Right hindlimb (tissue), 1 donor: ENCODE measurements around the gene ANTXR2.
"Not testable (repeated sequence)": the region's sequence is repeated elsewhere in the genome, so short reads cannot be mapped to it uniquely, and the experiment has no call there.

Experiments used
- DNase-seq: peaks from one replicate; pipeline ENCODE4 v3.0.0-alpha.2; 2018

The ANTXR2 gene

DNA sequence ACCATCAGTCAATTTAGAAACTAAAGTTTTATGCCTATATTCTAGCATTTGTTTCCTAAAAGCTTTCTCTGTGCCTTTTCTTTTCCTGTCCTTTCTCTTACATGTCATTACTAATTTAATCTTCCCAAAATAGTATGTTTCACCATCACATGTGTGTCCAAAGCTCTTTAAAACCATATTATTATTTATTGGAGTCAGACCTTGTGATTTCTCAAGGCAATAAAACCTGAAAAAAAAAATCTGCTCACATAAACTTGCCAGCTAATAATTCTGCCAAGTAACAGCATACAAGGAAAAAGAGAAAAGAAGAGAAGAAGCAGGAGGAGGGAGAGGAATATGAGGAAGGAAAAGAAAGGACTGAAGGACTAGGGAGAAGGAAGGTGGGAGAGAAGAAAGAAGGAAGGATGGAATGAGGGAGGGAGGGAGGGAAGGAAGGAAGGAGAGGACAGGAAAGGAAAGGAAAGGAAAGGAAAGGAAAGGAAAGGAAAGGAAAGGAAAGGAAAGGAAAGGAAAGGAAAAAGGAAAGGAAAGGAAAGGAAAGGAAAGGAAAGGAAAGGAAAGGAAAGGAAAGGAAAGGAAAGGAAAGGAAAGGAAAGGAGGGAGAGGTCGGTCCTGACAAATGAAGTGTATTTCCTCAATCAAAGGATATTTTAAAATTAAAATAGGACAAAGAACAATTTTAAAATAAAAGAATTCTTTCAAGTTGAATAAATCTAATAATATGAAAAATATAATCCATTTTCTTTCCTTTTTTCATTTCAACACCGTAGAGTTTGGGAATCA, 57.4 kb downstream of the ANTXR2 start:
- no peak for DNase-seq

DNA sequence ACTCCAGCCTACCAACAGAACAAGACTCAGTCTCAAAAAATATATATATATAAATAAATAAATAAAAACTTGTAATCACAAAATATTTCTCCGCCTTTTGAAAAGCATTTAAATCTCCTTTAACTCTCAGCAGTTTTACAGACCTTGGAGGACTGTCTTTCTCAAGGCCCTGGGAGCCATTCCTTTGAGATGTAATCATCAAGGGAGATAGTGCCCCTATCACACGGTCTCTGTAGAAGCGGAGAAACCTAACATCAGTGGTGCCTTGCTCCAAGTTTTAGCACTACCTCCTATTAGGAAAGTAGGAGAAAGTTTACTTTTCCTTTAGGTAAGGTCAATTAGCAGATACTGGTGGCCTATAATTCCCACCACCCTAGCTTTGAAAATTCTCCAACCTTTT, 58.5 kb downstream of the ANTXR2 start:
- DNase-seq, result no peak

DNA sequence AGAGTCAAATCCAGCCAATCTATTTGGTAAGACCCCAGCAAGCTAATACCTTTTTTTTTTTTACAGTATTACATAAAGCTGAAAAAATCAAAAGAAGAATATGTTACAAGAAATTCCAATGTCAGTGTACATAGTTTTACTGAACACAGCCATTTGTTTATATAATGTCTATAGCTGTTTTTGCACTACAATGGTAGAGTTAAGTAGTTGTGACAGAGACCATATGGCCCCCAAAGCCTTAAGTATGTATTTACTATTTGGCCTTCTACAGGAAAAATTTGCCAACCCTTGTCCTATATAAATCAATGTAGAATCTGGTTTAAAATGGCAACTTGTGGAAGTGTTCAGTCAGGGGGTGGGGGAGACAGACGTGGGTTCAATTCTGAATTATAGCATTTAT, 60.7 kb downstream of the ANTXR2 start:
- no peak for DNase-seq

DNA sequence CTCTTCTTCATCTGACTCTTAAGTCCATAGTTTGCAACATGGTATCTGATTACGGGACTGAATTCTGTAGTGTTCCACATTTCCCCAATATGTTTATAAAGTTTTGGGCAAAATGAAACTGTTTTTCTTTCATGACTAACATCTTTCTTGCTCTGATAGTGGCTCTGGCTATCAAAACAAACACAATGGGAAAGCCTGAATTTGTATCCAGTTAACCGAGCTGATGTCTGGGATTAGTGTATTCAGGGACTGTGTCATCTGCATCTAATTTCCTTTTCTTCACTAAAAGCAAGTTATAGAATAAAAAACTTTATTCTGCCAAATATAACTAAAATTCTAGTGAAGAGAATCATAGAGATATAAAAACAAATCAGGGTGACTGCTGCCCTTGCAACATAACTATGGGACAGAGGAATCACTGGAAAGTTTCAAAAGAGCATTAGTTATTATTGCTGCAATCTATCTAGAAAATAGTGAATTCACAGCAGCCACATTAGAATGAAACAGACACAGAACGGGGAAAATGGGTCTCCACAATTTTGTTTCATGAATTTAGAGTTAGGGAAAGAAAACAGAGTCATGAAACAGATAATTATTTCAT, 61.3 kb downstream of the ANTXR2 start:
- DNase-seq, result no peak

DNA sequence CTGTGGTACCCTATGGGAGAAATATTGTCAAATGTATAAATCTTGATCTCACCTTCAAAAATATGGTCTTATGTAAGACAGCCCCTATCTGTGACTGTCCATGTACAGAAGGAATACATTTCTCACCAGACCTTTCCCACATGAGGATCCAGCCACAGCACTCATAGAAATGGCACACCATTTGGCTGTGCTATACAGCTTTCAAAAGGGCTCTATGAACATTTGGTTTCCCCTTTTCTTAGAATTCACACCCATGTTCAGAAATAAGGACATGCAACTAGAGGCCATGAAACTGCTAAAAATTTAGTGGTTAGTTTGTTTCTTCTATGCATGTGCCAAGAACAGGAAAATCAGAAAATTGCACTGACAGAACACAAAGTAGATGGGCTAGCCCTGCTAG, 62.7 kb downstream of the ANTXR2 start:
- DNase-seq, result no peak

DNA sequence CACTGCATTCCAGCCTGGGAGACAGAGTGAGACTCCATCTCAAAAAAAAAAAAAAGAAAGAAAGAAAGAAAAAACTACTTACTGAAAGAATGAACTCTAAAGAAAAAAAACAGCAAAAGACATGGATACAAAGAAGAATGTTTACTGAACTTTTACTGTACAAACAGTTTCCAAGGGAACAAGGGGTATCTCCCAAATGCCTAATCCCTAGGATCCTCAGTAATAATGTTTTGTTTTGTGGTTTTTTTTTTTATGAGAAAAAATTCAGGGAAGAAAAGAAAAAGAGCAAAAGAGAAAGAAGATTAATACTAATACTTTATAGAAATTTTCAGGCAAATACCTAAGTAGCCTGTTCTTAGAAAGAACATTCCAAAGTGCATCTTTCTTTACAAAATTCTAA, 63.2 kb downstream of the ANTXR2 start:
- DNase-seq, result no peak

DNA sequence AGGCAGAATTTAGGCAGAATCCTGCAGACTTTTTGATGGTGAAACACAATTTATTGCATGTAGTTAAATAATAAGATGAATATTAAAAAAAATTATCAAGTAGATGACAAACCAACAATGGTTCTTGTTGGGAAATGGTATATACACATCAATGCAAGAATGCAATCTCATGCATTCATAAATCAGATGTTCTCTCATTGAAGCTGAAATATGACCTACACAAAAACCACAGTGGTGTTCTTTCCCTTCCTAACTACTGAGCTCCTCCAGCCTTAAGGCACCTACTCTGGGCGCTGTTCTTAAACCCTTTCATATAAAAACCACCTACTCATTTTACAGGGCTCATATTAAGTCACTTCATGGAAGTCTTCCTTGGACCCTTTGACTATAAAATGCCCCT, 64.1 kb downstream of the ANTXR2 start:
- DNase-seq, result no peak

DNA sequence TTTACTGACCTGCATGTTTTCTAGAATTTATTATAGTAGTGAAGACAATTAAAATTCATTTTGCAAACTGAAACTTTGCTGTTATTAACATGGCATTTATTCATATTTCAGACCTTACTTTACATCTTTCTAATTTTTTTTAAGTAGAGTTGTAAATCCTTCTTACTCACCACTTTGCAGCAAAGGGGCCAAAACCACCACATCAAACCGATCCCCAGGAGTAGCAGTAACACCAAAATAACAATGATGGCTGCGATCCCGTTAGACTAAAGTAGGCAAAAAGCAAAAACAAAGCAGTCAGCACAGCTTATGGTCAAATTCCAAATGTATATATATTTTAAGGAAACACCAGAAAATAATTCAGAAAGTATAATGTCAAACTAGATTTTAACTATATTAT, 64.7 kb downstream of the ANTXR2 start:
- no peak for DNase-seq

DNA sequence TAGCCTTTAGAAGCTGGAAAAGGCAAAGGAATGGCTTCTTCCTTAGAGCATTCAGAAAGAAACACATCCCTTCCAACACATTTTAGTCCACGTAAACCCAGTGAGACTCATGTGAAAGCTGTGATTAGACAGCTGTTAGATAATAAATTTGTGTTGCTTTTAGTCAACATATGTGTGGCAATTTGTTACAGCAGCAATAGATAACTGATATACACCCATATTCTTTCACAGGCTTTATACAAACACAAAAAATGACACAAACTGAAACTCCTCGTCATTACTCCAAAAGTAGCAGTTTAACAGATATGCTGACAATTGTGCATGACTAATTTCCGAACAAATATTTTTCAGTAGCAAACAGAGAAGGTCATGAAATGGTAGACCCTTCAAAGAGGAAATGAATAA, 65.3 kb downstream of the ANTXR2 start:
- no peak for DNase-seq

DNA sequence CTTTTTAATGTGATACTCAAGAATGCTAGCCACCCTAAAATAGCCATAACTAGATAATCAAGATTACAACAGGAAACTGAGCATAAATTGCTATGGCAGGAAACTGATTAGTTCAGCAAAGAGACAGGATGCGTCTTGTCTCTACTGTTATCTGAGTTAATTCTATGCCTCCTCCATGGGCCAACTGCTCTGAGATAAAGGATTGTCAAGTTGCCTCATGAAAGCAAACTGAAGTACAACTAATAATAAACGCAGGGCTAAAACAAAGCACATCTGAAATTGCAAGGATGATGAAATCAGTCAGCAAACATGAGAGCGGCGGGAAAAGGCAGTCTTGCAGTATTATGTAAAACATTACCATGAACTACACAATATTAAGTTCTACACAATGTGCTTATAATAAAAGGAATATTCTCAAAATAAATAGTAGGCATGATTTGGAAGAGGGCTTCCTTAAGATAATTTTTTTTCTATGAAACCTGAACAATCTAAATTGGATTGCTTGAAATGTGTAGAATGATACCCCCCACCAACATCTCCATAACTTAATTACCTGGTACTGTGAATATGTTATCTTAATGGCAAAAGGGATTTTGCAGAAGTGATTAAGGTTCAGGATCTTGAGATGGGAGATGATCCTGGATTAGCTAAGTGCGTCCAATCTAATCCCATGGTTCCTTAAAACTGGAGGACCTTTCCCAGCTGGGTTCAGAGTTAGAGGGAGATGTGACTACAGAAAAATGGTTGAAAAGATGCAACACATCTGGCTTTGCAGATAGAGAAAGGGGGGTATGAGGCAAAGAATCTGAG, 65.9 kb downstream of the ANTXR2 start:
- no peak for DNase-seq

DNA sequence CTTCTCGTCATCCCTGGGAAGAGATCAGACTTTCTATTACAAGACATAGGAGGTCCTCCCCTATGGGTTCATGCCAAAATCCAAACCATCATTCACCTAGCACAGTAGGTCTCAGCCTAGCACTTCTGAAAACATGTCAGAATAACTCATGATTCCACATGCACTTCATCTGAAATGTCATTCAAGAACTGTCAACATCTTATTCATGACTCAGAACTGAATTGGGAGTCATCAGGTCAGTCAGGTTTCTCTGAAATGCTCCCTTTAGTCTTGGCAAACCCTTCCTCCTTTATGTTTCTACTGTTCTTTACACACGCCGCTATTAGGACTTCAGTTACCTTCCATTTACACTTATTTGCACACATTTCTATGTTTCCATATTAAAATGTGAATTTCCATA, 67.2 kb downstream of the ANTXR2 start:
- no peak for DNase-seq

DNA sequence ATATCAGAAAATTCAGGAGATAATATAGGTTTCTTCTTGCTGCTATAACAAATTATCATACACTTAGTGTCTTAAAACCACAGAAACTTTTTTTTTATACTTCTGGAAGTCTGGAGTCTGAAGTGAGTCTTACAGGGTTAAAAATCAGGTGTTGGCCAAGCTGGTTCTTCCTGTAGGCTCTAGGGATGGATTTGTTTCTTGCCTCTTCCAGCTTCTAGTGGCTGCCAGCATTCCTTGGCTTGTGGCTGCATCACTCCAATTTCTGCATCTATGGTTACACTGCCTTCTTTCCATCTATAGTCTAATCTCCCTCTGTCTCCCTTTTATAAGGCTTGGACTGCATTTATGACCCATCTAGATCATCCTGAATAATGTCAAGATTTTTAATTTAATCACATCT, 68.7 kb downstream of the ANTXR2 start:
- DNase-seq, result no peak

DNA sequence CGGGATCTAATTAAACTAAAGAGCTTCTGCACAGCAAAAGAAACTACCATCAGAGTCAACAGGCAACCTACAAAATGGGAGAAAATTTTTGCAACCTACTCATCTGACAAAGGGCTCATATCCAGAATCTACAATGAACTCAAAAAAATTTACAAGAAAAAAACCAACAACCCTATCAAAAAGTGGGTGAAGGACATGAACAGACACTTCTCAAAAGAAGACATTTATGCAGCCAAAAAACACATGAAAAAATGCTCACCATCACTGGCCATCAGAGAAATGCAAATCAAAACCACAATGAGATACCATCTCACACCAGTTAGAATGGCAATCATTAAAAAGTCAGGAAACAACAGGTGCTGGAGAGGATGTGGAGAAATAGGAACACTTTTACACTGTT, 70.5 kb downstream of the ANTXR2 start:
- not testable (repeated sequence) for DNase-seq

DNA sequence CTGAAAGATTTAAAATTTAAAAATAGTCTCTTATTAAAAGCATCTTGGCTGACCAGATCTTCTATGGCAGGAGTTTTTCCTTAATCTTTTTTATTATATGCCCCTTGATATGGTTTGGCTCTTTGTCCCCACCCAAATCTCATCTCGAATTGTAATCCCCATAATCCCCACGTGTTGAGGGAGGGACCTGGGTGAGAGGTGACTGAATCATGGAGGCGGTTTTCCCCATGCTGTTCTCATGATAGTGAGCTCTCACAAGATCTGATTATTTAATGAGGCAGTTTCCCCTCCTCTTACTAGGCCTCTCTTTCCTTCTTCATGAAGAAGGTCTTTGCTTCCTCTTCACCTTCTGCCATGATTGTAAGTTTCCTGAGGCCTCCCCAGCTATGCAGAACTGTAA, 74.0 kb downstream of the ANTXR2 start:
- DNase-seq, result not testable (repeated sequence)

DNA sequence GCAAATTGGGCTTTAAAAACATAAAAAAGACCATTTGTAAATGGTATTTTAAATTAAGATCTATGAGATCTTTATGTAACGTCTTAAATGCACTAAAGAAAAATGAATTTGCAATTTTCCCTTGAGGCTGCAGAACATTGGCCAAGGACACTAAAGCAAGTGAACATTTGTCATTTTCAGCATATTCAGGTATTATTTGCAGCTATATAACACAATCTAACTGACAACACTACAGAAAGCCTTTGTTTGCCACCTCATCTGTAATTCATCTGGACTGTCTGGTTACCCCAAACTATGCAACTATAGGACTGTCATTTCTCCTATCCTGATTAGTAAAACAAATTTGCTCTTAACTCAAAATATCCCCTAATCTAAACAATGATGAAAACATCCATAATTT, 74.8 kb downstream of the ANTXR2 start:
- DNase-seq, result no peak

DNA sequence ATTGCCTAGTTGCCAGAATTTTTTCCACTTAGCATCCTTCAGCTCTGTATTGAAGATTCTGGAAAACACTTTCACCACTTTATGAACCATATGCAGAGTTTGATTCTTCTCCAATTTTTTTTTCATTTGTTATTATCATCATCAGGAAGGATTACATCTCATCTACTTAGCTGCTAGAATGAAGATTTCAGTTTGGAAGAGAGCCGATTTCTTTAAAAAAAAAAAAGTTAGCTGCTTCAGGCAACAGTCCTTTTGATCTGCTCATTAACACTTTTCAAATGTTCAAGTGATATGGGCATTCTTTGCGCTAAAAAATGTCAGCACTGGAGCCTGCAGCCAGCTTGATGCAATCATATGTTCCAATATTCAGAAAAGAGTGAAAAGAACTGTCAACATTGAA, 76.2 kb downstream of the ANTXR2 start:
- no peak for DNase-seq

DNA sequence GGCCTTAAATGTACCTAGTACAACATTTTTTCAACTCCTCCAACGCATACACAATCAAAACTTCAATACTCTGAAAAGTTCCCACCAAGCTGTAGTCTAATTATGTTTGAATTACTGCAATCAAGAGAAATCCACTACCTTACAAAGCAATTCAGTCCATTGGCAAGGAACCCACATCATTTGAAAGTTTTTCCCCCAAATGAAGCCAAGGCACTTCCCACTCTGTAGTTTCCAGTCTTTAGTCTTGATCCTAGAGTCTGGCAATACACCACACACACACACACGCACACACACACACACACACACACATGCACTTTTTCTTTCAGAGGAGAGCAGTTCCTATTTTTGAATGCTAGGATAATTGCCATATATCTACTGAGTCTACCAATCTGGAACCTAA, 79.6 kb downstream of the ANTXR2 start:
- no peak for DNase-seq

DNA sequence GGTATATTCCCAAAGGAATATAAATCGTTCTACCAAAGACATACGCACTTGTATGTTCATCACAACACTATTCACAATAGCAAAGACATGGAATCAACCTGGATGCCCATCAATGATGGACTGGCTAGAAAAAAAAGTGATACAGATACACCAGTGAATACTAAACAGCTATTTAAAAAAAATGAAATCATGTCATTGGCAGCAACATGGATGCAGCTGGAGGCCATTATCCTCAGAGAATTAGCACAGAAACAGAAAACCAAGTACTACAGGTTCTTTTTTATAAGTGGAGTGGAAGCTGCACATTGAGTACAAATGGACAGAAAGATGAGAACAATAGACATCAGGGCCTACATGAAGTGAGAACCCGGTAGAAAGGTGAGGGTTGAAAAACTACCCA, 81.4 kb downstream of the ANTXR2 start:
- peak; percentile 35 for DNase-seq

DNA sequence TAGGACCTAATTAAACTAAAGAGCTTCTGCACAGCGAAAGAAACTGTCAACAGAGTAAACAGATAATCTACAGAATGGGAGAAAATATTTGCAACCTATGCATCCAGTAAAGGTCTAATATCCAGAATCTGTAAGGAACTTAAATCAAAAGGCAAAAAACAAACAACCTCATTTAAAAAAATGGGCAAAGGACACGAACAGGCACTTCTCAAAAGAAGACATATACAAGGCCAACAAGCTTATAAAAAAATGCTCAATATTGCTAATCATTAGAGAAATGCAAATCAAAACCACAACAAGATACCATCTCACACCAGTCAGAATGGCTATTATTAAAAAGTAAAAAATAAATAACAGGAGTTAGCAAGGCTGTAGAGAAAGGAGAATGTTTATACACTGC, 81.9 kb downstream of the ANTXR2 start:
- not testable (repeated sequence) for DNase-seq

DNA sequence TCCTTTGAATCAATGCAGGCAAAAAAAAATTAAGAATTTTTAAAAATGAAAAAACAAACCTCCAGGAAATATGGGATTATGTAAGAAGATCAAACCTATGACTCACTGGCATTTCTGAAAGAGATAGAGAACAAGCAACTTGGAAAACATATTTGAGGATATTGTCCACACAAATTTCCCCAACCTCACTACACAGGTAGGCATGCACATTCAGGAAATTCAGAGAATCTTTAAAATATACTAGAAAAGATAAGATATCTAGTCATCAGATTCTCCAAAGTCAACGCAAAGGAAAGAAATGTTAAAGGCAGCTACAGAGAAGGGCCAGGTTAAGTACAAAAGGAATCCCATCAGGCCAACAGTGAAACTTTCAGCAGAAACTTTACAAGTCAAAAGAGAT, 85.6 kb downstream of the ANTXR2 start:
- DNase-seq, result no peak

DNA sequence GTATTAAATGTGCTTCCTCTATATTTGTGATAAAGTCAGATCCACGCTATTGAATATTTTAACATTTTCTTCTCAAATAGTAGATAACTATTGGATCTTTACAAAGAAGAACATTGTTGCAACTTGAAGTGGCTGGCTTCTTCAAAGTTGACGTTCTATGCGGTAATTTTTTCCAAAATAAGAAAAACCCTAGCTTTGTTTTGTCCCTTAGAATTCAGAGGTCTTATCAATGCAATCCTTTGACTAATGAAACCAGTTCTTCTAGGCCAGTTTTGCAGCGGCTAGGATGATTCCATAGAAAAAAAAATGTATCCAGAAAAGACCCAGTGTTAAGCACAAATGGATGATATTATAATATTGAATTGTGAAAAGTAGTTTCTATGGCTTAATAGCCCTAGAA, 89.6 kb downstream of the ANTXR2 start:
- DNase-seq, result no peak

DNA sequence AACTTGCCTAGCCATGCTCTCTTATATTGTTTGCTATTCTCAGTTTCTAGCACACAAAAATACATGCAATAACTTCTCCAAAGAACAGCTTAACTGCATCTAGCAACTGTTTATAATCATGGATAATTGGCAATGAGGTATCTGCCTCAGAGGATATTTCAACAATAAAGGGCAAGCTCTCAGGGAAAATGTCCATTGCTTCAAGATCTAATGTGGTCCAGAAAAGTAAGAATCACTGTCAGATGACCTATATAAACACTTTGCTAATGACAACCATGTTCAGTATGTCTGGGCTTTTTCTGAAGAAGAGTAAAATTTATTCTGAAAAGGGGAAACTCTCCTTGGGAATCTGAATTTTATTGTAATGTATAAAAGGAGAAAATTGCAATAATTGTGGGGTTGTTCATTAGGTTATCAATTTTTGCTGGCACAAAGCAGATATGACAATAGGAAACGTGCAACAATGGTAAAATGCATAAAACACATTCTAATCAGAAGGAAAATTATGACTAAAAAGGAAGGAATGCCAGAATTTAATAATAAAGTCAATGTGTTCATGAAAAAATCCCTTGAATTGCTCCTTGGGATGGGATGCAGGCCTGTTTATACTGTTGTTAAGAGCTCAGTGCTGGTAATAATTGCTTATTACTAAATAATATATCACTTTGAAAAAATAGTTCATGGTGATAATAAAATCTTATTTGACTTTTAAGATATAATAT, 90.3 kb downstream of the ANTXR2 start:
- no peak for DNase-seq

DNA sequence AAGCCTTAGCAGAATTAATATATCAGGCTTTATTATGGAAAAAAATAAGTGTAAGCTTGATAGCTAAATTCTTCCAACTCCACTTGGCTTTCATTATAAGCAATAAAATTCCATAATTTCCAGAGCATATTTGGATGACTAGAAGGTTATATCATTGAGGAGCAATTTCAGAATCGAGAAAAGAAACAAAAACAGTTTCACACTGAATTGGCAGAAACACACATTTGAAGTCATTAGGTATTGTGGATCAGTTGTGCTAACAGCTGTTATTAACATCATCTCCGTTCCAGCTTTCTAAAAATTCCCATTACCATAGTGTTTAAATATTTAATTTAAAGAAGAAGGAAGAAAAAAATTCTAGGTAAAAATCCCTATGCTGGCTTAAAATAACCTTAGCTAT, 92.6 kb downstream of the ANTXR2 start:
- DNase-seq, result no peak
